ENCODE results near the gene RPS3.

DNA sequence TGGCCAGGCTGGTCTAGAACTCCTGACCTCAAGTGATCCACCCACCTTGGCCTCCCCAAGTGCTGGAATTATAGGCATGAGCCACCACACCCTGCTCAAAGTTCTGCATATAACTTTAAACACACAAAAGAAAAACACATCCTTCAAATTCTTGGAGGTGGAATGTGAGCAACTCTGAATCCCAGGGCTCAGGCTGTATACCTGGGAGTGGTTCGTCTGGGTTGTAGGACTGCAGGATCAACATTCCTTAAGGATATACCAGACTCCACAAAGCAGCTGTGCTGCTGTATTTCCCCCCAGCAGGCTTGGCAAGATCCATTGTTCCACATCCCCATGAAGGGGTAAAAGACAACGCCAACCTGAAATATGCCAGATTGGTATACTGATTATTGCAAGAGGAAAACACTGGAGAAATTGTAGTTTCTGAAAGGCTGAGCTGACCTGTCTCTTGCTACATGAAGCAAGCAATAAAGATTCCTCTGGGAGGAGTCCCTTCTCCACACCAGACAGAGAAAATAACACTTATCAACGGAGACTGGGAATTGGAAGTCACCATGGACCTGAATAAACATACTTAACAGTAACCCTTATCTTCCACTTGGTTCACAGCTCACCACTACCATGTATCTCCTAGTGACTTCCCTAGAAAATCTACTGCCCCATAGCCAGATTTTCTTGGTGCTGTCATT, 12.2 kb upstream of the RPS3 start:
- TF ChIP-seq, protein P1, sequence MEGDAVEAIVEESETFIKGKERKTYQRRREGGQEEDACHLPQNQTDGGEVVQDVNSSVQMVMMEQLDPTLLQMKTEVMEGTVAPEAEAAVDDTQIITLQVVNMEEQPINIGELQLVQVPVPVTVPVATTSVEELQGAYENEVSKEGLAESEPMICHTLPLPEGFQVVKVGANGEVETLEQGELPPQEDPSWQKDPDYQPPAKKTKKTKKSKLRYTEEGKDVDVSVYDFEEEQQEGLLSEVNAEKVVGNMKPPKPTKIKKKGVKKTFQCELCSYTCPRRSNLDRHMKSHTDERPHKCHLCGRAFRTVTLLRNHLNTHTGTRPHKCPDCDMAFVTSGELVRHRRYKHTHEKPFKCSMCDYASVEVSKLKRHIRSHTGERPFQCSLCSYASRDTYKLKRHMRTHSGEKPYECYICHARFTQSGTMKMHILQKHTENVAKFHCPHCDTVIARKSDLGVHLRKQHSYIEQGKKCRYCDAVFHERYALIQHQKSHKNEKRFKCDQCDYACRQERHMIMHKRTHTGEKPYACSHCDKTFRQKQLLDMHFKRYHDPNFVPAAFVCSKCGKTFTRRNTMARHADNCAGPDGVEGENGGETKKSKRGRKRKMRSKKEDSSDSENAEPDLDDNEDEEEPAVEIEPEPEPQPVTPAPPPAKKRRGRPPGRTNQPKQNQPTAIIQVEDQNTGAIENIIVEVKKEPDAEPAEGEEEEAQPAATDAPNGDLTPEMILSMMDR (IDR thresholded peaks at IDR 0.05) = no peak
- TF ChIP-seq EP300 (IDR thresholded peaks at IDR 0.05) = no peak
- TF ChIP-seq POLR2A (IDR thresholded peaks at IDR 0.05) = no peak
